Activated CD8-positive, alpha-beta memory T cell treated with anti-CD3 and anti-CD28 coated beads for 4 hours (primary cell): ENCODE measurements around the gene RAB44.
"Not testable (repeated sequence)": the region's sequence is repeated elsewhere in the genome, so short reads cannot be mapped to it uniquely, and the experiment has no call there.

Source experiments
- DNase-seq, 2 donors: peaks; one replicate each; pipeline ENCODE4 v3.0.0-alpha.2; 2020; ENCODE audit warnings: low read depth in 2 of 2

Gene RAB44

DNA sequence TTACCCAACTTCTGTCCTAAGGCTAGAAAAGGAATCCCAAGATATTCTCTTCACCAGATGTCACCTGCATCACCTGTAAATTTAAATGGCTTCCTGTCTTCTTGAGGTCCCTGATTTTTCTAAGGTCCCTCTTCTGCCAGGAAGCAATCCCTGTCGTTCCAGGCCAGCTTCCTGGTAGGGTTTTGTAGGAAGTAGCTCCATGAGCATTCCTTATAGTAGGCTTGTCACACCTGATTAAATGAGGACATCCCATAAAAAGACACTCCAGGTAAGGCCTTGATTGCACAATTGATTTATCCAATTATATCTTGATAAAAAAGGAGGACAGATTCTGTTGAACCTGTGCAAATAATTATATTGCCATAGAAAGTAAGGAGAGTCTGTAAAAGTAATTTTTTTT is 8.7 kb downstream of the RAB44 start:
- DNase-seq: no peak

DNA sequence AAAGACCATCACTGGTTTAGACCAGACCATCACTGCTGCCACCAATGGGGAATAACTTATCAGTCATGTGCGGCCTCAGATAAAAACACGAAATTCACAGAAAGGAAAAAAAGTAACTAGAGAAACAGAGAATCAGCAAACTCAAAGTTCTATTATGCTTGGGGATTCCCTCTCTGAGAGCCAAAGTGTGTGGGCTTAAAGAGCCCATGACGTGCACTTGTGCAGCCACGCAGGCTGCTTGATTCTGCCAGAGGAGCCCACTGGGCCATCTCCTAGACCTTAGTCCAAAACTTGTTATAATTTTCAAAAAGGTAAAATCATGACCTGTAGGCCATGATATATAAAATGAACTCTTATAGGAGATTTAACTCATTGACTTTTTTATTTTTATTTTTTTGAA is 15.2 kb downstream of the RAB44 start:
- DNase-seq: no peak

DNA sequence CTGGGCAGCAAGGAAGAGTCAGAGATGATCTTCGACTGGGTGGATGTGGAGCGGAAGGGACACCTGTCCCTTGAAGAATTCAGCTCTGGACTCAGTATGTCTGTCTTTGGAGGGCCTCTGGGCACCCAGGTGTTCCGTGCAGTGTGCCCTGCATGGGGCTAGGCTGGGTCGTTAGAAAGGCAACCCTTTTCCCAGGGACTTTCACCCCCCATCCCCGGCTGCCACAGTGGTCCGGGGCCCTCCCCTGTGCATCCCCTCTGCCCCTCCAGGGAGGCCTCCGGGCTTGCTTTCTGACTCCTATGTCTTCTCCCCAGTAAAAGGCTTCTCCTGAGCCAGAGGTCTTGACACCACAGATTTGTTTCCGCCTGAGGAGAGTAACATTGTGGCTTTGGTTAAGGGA is 16.2 kb downstream of the RAB44 start:
- DNase-seq: no peak

DNA sequence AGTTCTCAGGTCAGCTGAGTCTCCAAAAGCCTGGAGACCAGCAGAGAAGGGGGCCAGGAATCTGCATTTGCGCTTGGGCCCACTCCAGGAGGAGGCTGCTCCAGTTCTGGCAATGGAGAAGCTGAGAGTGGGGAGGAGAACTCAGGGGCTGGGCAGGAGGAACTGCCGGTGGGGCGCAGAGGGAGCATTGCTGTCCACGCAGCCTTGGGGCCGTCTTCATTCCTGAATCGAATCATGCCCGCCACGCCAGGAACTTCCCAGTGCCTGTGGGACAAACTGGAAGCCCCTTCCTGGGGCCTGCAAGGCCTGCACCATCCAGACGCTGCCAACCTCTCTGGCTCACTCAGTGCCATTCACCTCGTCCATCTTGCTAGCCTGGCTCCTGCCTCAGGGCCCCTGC is 16.9 kb downstream of the RAB44 start:
- no peak for DNase-seq

DNA sequence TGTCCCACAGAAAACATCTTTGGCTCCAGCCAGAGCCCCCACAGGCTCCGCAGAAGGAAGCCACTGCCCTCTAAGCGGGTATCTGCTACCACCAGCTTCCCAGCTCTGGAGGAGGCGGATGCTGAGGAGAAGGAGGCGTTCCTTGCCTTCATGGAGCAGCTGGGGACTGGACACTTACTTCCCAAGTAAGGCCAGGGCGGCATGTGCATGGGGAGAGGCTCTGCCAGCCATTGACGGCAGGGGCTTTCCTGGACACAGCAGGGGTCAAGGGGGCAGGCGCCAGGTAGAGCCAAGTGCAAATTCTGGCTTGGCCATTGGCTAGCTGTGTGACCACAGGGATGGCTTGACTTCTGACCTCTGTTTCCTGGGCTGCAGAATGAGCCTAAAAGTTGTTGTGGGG is 17.8 kb downstream of the RAB44 start:
- DNase-seq: no peak

DNA sequence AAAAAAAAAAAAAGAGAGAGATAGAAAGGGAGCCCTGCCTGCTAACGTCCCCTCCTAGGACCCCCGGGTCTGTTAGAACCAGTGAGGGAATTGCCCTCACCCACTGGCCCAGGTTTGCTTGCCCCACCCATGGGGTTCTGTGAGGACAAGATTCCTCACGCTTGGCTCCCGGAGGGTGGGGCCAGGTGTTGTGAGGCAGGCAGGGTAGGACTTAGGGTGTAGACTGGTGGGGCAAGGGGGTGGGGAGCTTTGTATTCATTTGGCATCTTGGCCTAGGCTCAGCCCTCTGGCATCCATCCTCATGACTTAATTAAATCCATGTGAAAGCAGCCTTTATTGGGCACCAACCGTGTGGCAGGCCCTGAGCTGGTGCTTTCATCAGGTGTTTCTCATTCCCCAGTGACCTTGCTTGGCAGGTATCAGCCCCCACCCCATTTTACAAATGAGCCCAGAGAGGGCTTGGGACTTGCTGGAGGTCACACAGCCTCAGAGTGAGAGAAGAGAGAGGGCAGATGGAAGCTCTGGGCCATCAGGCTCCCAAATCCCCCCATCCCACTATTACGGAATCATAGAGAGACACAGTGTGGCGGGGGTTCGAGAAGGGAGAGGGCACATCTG is 19.0 kb downstream of the RAB44 start:
- DNase-seq: no peak

DNA sequence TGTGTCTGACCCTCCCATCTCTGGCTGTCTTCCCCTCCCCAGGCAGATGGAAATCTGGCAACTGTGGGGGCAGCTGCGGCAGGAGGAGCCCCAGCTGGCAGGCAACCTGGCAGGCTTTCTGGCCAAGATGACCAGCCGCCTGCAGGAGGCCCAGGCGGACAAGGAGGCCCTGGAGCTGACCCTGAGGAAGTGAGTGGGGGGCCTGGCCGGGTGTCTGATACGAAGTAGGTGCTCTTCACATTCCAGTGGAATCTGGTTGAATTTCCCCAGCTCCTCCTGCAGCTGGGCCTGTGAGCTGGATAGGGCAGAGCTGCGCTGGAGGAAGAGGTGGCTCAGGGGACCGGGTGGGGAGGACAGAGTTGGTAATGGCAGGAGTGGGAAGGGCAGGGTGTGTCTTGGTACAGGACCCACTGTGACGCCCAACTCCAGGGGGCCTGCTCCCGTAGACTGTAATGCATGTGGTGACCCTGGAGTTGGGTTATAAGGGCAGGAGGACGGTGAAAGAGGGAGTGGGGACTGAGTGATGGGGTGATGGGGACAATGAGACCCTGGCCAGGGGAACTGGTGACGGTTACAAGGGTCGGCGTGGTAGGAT is 19.7 kb downstream of the RAB44 start:
- DNase-seq: no peak

DNA sequence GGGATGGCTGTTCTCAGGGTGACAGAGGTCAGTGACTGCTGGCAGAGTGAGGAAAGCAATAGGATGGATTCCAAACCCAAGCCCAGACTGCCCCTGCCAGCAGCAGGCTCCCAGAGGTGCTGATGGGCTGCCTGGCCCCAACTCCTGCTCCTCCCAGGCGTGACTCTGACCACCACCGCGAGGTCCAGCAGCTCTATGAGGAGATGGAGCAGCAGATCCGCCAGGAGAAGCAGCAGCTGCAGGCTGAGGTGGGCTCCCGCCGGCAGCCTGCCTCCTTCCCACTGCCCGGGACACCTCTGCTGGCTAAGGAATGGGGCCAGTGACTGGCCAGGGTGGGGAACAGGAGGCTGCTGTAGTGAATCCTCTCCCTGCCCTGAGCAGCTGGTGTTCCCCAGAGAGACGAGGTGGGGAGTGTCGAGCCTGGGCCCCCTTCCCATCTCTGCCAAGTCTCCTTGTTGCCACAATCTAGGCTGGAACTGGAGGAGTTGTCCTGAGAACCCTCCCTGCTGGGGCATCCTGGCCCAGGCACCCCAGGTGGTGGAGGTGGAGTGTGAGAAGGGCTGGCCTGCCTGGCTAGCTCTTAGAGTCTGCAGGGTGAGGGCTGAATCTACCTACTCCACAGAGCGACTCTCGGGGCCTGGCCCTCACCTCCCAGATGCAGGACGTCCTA is 20.4 kb downstream of the RAB44 start:
- no peak for DNase-seq

DNA sequence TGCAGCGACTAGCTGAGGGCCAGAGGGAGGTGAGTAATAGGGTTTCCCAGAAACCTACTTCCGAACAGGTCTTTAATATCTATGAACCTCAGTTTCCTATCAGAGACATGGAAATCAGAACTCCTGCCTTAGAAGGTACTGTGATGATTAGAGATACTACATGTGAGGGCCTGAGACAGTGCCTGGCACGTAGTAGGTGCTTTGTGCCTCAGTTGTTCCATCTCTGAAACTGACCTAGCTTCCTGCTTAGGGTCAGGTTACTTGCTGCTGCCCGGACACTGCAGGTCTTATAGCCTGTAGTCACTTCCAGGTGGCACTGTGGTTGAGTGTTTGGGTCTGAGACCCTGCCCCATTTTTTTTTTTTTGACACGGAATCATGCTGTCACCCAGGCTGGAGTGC is 20.9 kb downstream of the RAB44 start:
- no peak for DNase-seq

DNA sequence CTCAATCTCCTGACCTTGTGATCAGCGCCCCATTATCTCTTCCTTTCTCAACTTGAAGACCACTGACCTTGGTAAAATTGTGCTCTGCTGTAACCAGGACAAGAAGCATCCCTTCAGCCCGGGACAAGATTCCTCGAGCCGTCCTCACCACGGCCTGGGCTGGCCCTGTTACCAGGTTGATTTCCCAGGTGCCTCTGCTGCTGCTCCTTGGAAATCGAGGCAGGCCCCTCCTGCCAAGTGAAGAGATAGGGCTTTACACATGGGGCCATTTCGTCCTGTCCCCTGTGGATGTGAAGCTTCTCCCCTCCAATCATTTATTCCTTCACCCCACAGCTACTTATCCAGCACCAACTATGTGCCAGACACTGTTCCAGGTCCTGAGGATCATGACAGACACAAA is 21.5 kb downstream of the RAB44 start:
- no peak for DNase-seq

DNA sequence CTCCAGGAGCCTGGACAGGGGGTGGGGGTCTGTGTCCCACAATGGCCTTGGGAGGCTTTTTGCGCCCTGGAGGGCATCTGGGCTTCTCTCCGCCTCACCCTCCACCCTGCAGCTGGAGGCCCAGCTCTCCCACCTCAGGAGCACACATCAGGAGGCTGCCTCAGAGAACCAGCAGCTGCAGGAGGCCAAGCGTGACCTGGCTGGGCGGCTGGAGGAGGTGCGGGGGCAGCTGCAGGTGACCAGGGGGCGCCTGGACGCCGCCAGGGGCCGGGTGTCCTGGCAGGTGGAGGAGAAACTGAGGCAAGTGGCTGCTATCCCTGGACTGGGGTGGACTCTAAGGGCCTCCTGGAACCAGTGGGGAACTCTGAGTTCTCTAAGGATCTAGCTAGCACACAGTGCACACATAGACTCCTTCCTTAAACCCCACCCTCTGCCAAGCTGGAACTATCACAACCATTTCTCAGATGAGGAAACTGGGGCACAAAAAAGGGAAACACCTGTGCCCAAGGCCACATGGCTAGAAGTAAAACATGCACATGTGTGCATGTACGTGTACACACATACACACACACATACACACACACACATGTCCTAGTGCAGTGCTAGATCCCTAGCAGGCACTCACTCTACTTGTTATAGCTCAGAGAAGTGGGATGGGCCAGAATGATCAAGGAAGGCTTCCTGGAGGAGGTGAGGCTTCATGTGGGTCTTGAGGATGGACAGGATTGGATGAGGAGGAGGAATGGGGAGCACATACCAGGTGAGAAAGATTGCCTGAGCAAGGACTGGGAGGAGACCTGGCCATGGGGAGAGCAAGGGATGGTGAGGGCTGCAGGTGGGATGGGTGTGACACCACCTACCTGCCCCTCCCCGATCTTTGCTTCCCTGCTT is 22.9 kb downstream of the RAB44 start:
- DNase-seq: no peak

DNA sequence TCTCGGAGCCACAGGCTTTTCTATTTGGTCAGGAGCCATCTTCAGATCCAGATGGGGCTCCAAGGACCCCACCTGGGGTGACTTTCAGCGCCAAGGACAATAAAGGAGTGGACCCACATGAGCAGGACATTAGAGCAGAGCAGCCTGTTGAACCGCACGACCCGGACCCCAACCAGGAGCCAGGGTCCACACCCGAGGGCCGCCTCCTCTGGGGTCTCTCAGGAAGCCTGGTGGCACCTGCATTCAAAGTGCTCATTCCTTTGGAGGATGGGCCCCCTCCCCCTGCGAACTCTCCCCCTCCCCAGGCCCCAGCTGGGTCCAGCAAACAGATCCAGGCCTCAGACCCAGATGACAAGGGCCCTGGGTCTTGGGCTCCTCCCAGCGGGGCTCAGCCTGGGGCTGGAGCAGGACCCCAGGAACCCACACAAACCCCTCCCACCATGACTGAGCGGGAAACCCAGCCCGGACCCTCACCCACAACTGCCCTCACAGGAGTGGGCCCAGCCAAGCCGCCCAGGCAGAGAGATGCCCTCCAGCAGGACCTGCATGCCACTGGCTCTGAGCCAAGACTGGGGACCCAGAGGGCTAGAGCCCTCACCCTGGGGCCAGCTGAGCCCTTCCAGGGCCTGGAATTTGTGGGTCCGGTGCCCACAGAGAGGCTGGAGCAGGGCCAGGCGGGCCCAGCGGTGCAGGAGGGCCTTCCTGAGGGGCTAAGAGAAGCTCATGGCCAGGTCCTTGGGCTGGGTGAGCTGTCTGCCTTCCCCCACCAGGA is 23.9 kb downstream of the RAB44 start:
- DNase-seq: no peak

DNA sequence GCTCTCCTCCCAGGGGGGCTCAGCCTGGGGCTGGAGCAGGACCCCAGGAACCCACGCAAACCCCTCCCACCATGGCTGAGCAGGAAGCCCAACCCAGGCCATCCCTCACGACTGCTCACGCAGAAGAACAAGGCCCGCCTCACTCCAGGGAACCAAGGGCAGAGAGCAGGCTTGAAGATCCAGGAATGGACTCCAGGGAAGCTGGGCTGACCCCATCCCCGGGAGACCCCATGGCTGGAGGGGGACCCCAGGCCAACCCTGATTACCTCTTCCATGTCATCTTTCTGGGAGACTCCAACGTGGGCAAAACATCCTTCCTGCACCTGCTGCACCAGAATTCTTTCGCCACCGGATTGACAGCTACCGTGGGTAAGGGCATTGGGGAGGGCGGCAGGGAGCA is 24.7 kb downstream of the RAB44 start:
- DNase-seq: no peak

DNA sequence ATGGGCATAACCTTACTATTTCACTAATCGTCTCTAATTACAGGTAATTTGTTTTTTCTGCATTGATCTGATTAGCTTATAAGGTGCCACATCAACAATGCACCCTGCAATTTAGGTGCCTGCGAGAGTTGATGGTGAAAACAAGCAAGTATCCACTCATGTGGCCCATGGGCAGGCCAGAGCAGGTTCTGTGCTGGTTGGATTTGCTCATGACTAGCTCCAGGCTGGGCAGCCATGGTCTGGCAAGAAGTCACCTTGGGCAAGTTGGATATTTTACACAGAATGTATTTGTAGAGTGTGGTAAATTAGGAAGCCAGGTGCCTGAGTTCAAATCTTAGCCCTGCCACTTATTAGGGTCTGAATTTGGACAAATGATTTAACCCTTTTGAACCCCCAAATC is 25.3 kb downstream of the RAB44 start:
- DNase-seq: no peak

DNA sequence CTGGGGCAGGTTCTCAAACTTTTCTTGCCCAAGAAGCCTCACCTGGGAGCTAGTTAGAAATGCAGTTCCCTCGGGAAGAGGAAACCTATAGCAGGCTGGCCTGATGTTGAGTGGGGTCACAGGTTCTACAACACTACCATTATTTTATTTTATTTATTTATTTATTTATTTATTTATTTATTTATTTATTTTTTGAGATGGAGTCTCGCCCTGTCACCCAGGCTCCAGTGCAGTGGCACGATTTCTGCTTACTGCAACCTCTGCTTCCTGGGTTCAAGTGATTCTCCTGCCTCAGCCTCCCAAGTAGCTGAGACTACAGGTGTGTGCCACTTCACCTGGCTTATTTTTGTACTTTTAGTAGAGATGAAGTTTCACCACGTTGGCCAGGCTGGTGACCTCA is 26.4 kb downstream of the RAB44 start:
- not testable (repeated sequence) for DNase-seq

DNA sequence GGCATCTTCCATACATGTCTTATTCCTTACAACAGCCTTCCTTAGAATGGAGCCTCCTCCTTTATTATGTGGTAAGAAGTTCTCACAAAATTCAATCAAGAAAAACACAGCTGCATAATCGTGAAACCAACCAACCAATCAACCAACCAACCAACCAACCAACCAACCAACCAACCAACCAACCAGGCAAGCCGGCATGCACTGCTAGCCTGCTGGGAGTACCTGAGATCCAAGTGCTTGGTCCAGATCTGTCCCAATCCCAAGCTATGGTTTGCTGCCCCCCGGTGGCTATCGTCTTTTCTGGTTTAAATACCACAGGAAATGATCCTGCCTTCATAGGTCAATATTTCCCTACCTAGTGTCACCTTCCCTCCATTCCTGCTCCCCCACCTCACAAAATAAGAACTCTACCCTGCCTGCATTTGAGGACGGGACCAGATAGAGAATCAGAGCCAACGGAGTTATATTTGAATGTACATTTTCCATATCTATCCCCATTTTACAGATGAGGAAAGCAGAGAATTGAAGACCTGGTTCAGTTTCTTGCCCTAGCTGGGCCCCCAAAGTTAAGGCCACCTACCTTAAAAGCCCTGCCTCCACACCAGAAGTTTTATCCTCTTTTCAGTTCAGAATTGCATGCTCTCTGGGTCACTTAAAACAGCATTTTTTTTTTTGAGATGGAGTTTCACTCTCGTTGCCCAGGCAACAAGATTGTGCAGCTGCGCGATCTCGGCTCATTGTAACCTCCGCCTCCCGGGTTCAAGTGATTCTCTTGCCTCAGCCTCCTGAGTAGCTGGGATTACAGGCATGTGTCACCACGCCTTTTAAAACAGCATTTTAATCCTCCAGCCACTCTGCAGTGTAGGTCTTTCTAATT is 27.1 kb downstream of the RAB44 start:
- no peak for DNase-seq

DNA sequence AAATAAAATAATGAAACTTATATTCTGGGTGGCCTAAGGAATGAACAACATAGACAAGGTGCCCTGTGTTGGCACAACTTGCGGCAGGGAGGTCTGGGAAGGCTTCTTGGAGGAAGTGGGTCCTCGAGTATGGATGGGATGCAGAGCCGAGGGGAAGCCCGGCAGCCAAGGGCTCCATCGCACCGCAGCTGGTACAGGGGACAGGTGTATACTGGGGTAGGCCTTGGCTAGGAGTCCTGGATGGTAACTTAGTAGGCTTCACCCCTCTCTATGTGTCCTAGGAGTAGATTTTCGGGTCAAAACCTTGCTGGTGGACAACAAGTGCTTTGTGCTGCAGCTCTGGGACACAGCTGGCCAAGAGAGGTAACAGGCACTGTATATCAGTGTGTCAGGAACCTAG is 28.0 kb downstream of the RAB44 start:
- no peak for DNase-seq

DNA sequence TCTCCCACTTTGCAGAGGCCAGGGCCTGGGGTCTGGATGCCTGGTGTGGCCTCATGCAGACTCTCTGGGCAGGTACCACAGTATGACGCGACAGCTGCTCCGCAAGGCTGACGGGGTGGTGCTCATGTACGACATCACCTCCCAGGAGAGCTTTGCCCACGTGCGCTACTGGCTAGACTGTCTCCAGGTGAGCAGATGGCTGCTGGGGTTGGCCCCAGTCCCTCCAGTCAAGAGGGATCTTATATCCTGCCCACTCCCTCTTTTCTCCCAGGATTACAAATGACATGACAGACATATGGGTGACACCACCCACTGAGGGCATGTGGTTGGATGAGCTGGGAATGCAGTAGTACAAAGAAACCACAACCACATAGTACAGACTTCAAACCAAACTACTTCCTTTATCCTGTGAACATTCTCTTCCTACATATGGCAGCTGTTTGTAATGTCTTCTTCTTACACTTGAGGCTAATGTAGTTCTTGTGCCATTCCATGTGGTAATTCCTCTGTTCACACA is 29.9 kb downstream of the RAB44 start:
- DNase-seq: no peak

DNA sequence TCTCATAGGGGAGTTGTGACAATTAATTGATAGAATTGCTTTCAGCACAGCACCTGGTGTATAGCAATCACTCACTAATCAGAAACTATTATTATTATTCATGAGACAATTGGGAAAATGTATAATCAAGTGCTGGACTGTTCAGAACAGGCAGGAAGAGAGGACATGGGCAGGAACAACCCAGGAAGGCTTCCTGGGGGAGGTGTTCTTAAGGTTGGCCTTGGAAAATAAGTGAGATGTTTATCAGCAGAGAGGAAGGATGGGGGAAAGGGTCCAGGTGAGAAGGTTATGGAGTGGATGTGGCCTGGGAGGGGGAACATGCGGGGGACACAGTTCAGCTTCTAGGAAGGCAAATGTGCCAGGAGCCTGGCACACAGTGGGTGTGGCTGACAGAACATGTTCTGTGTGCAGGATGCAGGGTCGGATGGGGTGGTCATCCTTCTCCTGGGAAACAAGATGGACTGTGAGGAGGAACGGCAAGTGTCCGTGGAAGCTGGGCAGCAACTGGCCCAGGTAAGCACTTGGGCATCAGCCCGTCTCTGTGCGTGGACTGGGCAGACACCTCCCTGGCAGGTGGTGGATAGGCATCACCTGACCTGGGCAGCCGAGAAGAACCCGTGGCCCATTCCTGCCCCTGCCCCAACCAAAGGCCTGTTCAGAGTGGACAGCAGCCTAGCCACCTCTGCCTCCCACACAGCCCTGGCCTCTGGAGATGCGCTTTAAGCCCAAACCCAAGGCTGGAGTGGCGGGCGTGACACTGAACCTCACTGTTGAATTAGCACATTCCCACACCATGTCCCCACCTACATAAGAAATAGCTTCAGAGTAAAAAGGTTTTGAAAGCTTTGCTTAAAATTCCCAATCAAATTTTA is 30.9 kb downstream of the RAB44 start:
- no peak for DNase-seq

DNA sequence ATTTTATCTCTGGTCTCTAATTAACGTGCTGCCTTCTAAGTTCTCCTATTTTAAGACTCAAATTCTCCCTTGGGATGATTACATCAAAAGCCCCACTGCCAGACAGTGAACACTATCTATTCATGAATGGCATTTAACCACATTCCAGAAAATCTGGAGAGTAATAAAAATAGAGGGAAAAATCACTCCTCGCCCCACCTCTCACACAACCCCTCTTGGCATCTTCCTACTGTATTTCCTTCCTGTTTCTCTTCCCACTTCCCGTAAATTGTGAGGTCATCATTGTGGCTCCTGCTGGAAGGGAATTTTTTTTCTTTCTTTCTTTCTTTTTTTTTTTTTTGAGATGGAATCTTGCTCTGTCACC is 31.5 kb downstream of the RAB44 start:
- DNase-seq: no peak
